RPMI8226 (cell line): Measurements from ENCODE around the gene DUSP22.

ENCODE experiments used
- DNase-seq: peaks from one replicate; pipeline ENCODE4 v3.0.0-alpha.2; 2015

The DUSP22 gene

GRCh38 chr6:340991-341827 is 48.9 kb downstream of the DUSP22 start:
- no peak for DNase-seq

GRCh38 chr6:341914-342831 is 49.9 kb downstream of the DUSP22 start:
- no peak for DNase-seq

- no peak for DNase-seq
Measured at GRCh38 chr6:342832-343179, 50.5 kb downstream of the DUSP22 start.

GRCh38 chr6:343226-343935 is 51.1 kb downstream of the DUSP22 start:
- no peak for DNase-seq

GRCh38 chr6:343960-344815 is 51.9 kb downstream of the DUSP22 start:
- no peak for DNase-seq

- no peak for DNase-seq
Measured at GRCh38 chr6:344816-345340, 52.6 kb downstream of the DUSP22 start.

GRCh38 chr6:345747-346385 is 53.6 kb downstream of the DUSP22 start:
- no peak for DNase-seq

- no peak for DNase-seq
Measured at GRCh38 chr6:346386-347030, 54.2 kb downstream of the DUSP22 start.

- DNase-seq, result no peak
Measured at GRCh38 chr6:347232-347631, 54.9 kb downstream of the DUSP22 start.

- no peak for DNase-seq
Measured at GRCh38 chr6:347951-348859, 55.9 kb downstream of the DUSP22 start.

- no peak for DNase-seq
Measured at GRCh38 chr6:348860-349396, 56.6 kb downstream of the DUSP22 start.

GRCh38 chr6:349491-349921 is 57.2 kb downstream of the DUSP22 start:
- DNase-seq, result no peak

- no peak for DNase-seq
Measured at GRCh38 chr6:350371-350770, 58.1 kb downstream of the DUSP22 start.

GRCh38 chr6:351011-351866 is 59.0 kb downstream of the DUSP22 start:
- DNase-seq, result no peak

- no peak for DNase-seq
Measured at GRCh38 chr6:351867-352289, 59.6 kb downstream of the DUSP22 start.

GRCh38 chr6:352474-352873 is 60.2 kb downstream of the DUSP22 start:
- no peak for DNase-seq

GRCh38 chr6:352896-353470 is 60.7 kb downstream of the DUSP22 start:
- no peak for DNase-seq
